Keratinocyte (primary cell): ENCODE measurements around the gene SPATA19. TPM values are rescaled to one million over a fixed set of nuclear protein-coding genes. Genes with fewer than 3 reads are reported as not detected.
"Not testable (repeated sequence)": the region's sequence is repeated elsewhere in the genome, so short reads cannot be mapped to it uniquely, and the experiment has no call there.

Experiments used
- DNase-seq: peaks from one replicate; pipeline ENCODE4 v3.0.0-alpha.2; 2011; ENCODE audit warnings: low read depth, missing footprints, low spot score
- FAIRE-seq: peaks from 2 replicates; lab custom pipeline; 2011; peaks lifted over from hg19 to GRCh38; lab: Jason Lieb, UNC
- H2AFZ ChIP-seq: 2 replicates; pipeline ENCODE4 v1.6.0; 2012; ENCODE audit warnings: low read length, control low read depth, inconsistent platforms; ENCODE audit not compliant: control insufficient read depth
- H3K27ac ChIP-seq: 2 replicates; pipeline ENCODE4 v1.5.1; 2011; ENCODE audit warnings: low read length; ENCODE audit not compliant: control insufficient read depth, insufficient read depth
- H3K27me3 ChIP-seq: 3 replicates; pipeline ENCODE4 v1.6.0; 2011; ENCODE audit warnings: low read length; ENCODE audit not compliant: control insufficient read depth, insufficient read depth; ENCODE audit errors: extremely low read depth
- H3K36me3 ChIP-seq, 2 experiments: 2 replicates in 1 of 2; 3 replicates in 1 of 2; pipeline ENCODE4 v1.5.1; 2011; ENCODE audit warnings: low read length in 2 of 2, mild to moderate bottlenecking in 1 of 2; ENCODE audit not compliant: control insufficient read depth in 2 of 2, insufficient read depth in 2 of 2; ENCODE audit errors: extremely low read depth in 1 of 2
- H3K4me1 ChIP-seq: 3 replicates; pipeline ENCODE4 v1.5.1; 2011; ENCODE audit warnings: low read length; ENCODE audit not compliant: control insufficient read depth, insufficient read depth; ENCODE audit errors: extremely low read depth
- H3K4me2 ChIP-seq: 3 replicates; pipeline ENCODE4 v1.6.0; 2011; ENCODE audit warnings: low read depth, low read length; ENCODE audit not compliant: control insufficient read depth, insufficient read depth; ENCODE audit errors: extremely low read depth
- H3K4me3 ChIP-seq, 3 experiments: fragments of 200-600 bp in 1 of 3; sonication (generic) in 1 of 3; 2 replicates in 2 of 3; 3 replicates in 1 of 3; pipeline ENCODE4 v1.5.1; 2011 to 2016; ENCODE audit warnings: low read length in 3 of 3, mild to moderate bottlenecking in 3 of 3, control low read depth in 2 of 3, inconsistent platforms in 1 of 3, low read depth in 1 of 3, mixed read lengths in 1 of 3, mixed run types in 1 of 3, moderate library complexity in 1 of 3; ENCODE audit not compliant: control insufficient read depth in 2 of 3, insufficient read depth in 2 of 3; ENCODE audit errors: extremely low read depth in 1 of 3
- H3K79me2 ChIP-seq: 2 replicates; pipeline ENCODE4 v1.6.0; 2012; ENCODE audit warnings: low read length; ENCODE audit not compliant: control insufficient read depth, insufficient read depth
- H3K9ac ChIP-seq: 3 replicates; pipeline ENCODE4 v1.6.0; 2011; ENCODE audit warnings: low read length; ENCODE audit not compliant: control insufficient read depth, insufficient read depth; ENCODE audit errors: extremely low read depth
- H3K9me1 ChIP-seq: 3 replicates; pipeline ENCODE4 v1.6.0; 2011; ENCODE audit warnings: low read length; ENCODE audit not compliant: control insufficient read depth, insufficient read depth; ENCODE audit errors: extremely low read depth
- H3K9me3 ChIP-seq: 2 replicates; pipeline ENCODE4 v1.5.1; 2012; ENCODE audit warnings: low read depth, low read length; ENCODE audit not compliant: control insufficient read depth
- H4K20me1 ChIP-seq: 3 replicates; pipeline ENCODE4 v1.6.0; 2011; ENCODE audit warnings: low read length; ENCODE audit not compliant: control insufficient read depth, insufficient read depth; ENCODE audit errors: extremely low read depth
- EZH2 ChIP-seq: IDR thresholded peaks from one replicate; pipeline ENCODE4 v1.6.1; 2012; ENCODE audit warnings: inconsistent platforms, mild to moderate bottlenecking, low read length, moderate library complexity
- dilution Hi-C: fragments of 300-500 bp; cut with MboI; formaldehyde crosslinking; loops from one replicate; pipeline ENCODE4 v1.7.0; 2020; ENCODE audit warnings: low sequenced_read_pairs; ENCODE audit not compliant: extremely low pct_ligation_motif_present
- polyA plus RNA-seq, 5 experiments: library from polyadenylated mRNA; depleted of rRNA in 3 of 5; stranded (reverse) in 3 of 5; stranded (forward) in 1 of 5; unstranded in 1 of 5; fragments of >200 nt; gene quantifications; 1 replicate in 1 of 5; 2 replicates in 3 of 5; 3 replicates in 1 of 5; pipeline versions ENCODE4 v1.2.1 to v1.2.3, GENCODE V29; 2011 to 2012; ENCODE audit warnings: missing spikeins in 2 of 5, low read depth in 1 of 5, low replicate concordance in 1 of 5
- TF ChIP-seq, protein P1 (sequence below), 3 experiments: IDR thresholded peaks in 1 of 3; conservative IDR thresholded peaks in 1 of 3; optimal IDR thresholded peaks in 1 of 3; 2 replicates in 2 of 3; 3 replicates in 1 of 3; pipeline versions ENCODE3 to v1.5.1; 2011; ENCODE audit warnings: low read length in 3 of 3, mild to moderate bottlenecking in 3 of 3, moderate library complexity in 2 of 3, control low read depth in 1 of 3, inconsistent platforms in 1 of 3; ENCODE audit not compliant: insufficient read depth in 2 of 3; ENCODE audit errors: extremely low read depth in 1 of 3

The SPATA19 gene
- polyA plus RNA-seq, 1 donor (not counting 4 experiments of a cell fraction or from before 2014, with no cell fraction given): 0.26 TPM

DNA sequence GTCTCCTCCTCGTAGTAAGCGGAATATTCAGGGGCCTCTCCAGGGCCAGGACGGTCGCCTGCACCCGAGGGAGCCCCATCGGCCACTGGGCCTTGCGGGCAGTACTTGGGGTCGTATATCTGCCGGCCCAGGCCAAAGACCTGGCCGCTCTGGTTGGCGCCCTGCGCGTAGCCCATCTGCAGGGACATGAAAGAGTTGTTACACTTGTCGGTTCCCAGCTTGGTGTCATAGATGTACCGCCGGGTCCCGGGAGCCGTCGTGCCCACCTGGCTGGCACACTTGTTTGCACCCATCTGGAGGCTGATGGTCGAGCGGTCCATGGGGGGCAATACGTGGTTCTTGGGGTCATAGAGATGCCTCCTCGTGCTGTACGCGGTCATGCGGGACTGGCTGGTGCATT, 19.4 kb upstream of the SPATA19 start:
- no peak for DNase-seq
- no peak overlapping the region for H3K9ac ChIP-seq
- no peaks in the 10 kb centered on the region for H3K4me1 ChIP-seq
- H2AFZ ChIP-seq: no peak overlapping the region
- TF ChIP-seq, protein P1, sequence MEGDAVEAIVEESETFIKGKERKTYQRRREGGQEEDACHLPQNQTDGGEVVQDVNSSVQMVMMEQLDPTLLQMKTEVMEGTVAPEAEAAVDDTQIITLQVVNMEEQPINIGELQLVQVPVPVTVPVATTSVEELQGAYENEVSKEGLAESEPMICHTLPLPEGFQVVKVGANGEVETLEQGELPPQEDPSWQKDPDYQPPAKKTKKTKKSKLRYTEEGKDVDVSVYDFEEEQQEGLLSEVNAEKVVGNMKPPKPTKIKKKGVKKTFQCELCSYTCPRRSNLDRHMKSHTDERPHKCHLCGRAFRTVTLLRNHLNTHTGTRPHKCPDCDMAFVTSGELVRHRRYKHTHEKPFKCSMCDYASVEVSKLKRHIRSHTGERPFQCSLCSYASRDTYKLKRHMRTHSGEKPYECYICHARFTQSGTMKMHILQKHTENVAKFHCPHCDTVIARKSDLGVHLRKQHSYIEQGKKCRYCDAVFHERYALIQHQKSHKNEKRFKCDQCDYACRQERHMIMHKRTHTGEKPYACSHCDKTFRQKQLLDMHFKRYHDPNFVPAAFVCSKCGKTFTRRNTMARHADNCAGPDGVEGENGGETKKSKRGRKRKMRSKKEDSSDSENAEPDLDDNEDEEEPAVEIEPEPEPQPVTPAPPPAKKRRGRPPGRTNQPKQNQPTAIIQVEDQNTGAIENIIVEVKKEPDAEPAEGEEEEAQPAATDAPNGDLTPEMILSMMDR (optimal IDR thresholded peaks at IDR 0.05 in 1 of 3, IDR thresholded peaks at IDR 0.05 in 1 of 3, conservative IDR thresholded peaks at IDR 0.05 in 1 of 3; ENCODE audit: extremely low read depth in 1 of 3, insufficient read depth in 2 of 3, low read length in 3 of 3): no peak
- no peak for TF ChIP-seq EZH2
- no peaks in the 10 kb centered on the region for H3K9me1 ChIP-seq
- dilution Hi-C loops: no loop called here
- no peak overlapping the region for H3K27ac ChIP-seq
- H3K79me2 ChIP-seq: no peaks in the 10 kb centered on the region
- H3K9me3 ChIP-seq: no peaks in the 10 kb centered on the region
- no peaks in the 10 kb centered on the region for H3K36me3 ChIP-seq
- FAIRE-seq: no peak
- H3K4me3 ChIP-seq: no peak overlapping the region
- H3K4me2 ChIP-seq: no peak overlapping the region
- H3K27me3 ChIP-seq: no peaks in the 10 kb centered on the region
- H4K20me1 ChIP-seq: no peaks in the 10 kb centered on the region

DNA sequence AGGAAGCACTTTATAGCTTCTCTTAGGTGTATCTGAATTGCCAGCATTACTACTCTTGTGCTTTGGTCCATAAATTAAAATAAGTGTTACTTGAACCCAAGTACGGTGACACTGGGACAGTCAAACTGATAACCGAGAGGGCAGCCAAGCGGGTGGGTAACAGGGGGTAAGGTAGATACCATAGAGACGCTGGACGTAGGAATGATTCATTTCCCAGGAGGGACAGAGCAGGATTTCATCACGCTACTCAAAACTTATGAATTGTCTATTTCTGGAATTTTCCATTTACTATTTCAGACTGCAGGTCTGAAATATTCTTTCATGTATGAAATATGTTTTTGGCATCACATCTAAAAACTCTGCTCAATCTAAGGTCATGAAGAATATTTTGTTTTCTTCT, 14.8 kb upstream of the SPATA19 start:
- TF ChIP-seq EZH2: no peak
- TF ChIP-seq, protein P1 (optimal IDR thresholded peaks at IDR 0.05 in 1 of 3, IDR thresholded peaks at IDR 0.05 in 1 of 3, conservative IDR thresholded peaks at IDR 0.05 in 1 of 3; ENCODE audit: extremely low read depth in 1 of 3, insufficient read depth in 2 of 3, low read length in 3 of 3): no peak
- DNase-seq (no peak), FAIRE-seq (no peak)
- Histone ChIP-seq H3K9ac (no peak overlapping the region), H3K4me1 (peaks cover under 1% of the 10 kb centered on the region), H3K27ac (no peak overlapping the region), H3K36me3 (no peaks in the 10 kb centered on the region), H4K20me1 (no peaks in the 10 kb centered on the region), H3K9me3 (no peaks in the 10 kb centered on the region), H2AFZ (no peak overlapping the region), H3K79me2 (no peaks in the 10 kb centered on the region), H3K9me1 (no peaks in the 10 kb centered on the region), H3K27me3 (no peaks in the 10 kb centered on the region), H3K4me3 (no peak overlapping the region), H3K4me2 (no peak overlapping the region)
- dilution Hi-C loops: no loop called here

DNA sequence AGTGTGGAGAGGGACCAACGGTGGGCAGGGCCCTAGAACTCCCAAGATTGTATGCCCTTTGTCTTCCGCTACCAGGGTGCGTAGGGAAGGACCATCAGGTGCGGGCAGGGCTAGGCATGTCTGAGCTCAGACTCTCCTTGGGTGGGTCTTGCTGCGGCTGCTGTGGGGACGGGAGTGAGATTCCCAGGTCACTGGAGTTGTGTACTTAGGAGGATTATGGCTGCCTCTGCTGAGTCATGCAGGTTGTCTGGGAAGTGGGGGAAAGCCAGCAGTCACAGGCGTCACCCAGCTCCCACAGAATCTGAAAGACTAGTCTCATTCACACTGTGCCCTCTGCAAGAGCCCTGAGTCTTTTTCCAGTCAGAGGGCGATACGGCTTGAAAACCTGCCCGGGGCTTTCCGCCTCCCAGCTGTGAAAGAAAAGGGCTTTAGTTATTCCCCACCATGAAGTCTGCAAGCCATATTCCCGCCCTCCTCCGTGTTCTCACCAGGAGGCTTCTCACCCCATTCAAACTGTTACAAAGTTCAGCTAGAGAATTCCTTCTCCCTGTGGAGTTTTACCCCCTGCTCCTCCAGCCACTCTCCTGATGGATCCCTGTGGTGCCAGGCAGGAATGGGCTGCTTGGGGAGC, 9.1 kb upstream of the SPATA19 start:
- H3K4me3 ChIP-seq, FAIRE-seq, H3K9me3 ChIP-seq, H3K36me3 ChIP-seq, dilution Hi-C loops, H3K9me1 ChIP-seq, H3K79me2 ChIP-seq, H4K20me1 ChIP-seq, H3K27me3 ChIP-seq: not testable (repeated sequence)
- H3K4me2 ChIP-seq: peak overlapping the region; percentile 58
- peak; percentile 13 for DNase-seq
- H3K27ac ChIP-seq: peak overlapping the region; percentile 36
- peak overlapping the region; percentile 84 for H2AFZ ChIP-seq
- H3K9ac ChIP-seq: peak overlapping the region; percentile 41
- peaks cover 14% of the 10 kb centered on the region for H3K4me1 ChIP-seq
